KMS-11 (cell line): ENCODE results near the gene TAS2R1.

Experiments
- H2AFZ ChIP-seq: fragments of 200-600 bp; sonication (generic); 2 replicates; pipeline ENCODE4 v1.6.1; 2016; ENCODE audit warnings: antibody characterized with exemption, mixed run types, low read depth
- H3K27ac ChIP-seq: fragments of 200-600 bp; sonication (generic); 2 replicates; pipeline ENCODE4 v1.6.1; 2016; ENCODE audit warnings: mild to moderate bottlenecking, mixed run types
- H3K27me3 ChIP-seq: fragments of 200-600 bp; sonication (generic); 2 replicates; pipeline ENCODE4 v1.6.1; 2017; ENCODE audit warnings: mild to moderate bottlenecking, low read depth, mixed run types, moderate library complexity; ENCODE audit not compliant: insufficient read depth
- H3K36me3 ChIP-seq: fragments of 200-600 bp; sonication (generic); 2 replicates; pipeline ENCODE4 v1.6.1; 2017; ENCODE audit warnings: mild to moderate bottlenecking, mixed run types; ENCODE audit not compliant: insufficient read depth
- H3K4me1 ChIP-seq: fragments of 200-600 bp; sonication (generic); 2 replicates; pipeline ENCODE4 v1.6.1; 2016; ENCODE audit warnings: mild to moderate bottlenecking, low read depth, mixed run types; ENCODE audit not compliant: poor library complexity, severe bottlenecking
- H3K4me2 ChIP-seq: fragments of 200-600 bp; sonication (generic); 2 replicates; pipeline ENCODE4 v1.7.0; 2016; ENCODE audit warnings: mild to moderate bottlenecking, mixed run types
- H3K4me3 ChIP-seq: fragments of 200-600 bp; sonication (generic); IDR thresholded peaks from 2 replicates; pipeline ENCODE4 v1.6.1; 2017; ENCODE audit warnings: low read depth, low read length, mixed read lengths; ENCODE audit not compliant: insufficient read depth
- H3K79me2 ChIP-seq: fragments of 200-600 bp; sonication (generic); 2 replicates; pipeline ENCODE4 v1.6.1; 2016; ENCODE audit warnings: low read depth, mixed run types; ENCODE audit not compliant: insufficient read depth
- H3K9ac ChIP-seq: fragments of 200-600 bp; sonication (generic); 2 replicates; pipeline ENCODE4 v1.6.1; 2016; ENCODE audit warnings: mild to moderate bottlenecking, mixed run types
- H4K20me1 ChIP-seq: fragments of 200-600 bp; sonication (generic); 2 replicates; pipeline ENCODE4 v1.6.1; 2016; ENCODE audit warnings: mild to moderate bottlenecking, mixed run types; ENCODE audit not compliant: insufficient read depth
- TF ChIP-seq, protein P1 (sequence below): fragments of 200-600 bp; sonication (generic); conservative IDR thresholded peaks from 2 replicates; pipeline ENCODE4 v1.6.1; 2017; ENCODE audit warnings: low read depth, mild to moderate bottlenecking, antibody characterized with exemption, low read length, moderate library complexity, mixed read lengths

The TAS2R1 gene

DNA sequence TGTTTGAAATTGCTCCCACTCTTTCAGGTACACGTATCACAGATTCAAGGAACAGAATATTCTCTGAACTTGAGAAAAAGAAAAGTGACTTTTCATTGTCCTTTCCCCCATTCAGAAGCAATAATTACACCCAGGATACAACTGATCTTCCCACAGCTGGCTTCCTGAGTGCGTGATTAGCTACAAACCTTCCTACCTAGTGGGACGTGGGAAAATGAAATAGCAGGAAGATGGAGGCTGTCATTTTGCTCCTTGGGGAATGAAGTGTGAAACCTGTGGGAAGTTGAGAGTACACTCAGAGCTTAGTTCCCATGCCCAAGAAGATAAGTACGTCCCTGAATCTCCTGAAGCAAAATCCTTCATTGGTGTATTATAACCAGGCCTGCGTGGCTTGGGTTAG is 2.6 kb downstream of the TAS2R1 start:
- H3K27ac ChIP-seq, result no peak overlapping the region
- no peak overlapping the region for H3K9ac ChIP-seq

DNA sequence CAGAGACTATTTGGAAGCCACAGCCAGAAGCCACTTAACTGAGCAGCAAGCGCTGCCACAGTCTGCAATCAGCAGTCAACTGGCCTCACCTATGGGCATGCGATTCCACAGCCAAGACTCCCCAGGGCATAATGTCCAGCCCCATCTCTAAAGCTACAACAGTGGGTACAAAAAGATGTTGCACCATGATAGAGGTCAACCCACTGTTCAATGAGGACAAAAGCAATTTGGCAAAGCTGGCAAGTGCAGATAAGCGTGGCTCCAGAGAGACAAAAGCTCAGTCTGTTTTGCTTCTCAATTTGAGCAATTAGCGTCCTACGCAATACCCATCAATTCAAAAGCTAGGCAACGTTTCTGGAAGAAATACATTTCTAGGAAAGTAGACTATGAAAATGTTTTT is 3.2 kb downstream of the TAS2R1 start:
- H4K20me1 ChIP-seq, result no peaks in the 10 kb centered on the region
- H3K79me2 ChIP-seq, result no peaks in the 10 kb centered on the region
- H3K27ac ChIP-seq, result no peak overlapping the region
- no peaks in the 10 kb centered on the region for H3K4me1 ChIP-seq
- TF ChIP-seq, protein P1, sequence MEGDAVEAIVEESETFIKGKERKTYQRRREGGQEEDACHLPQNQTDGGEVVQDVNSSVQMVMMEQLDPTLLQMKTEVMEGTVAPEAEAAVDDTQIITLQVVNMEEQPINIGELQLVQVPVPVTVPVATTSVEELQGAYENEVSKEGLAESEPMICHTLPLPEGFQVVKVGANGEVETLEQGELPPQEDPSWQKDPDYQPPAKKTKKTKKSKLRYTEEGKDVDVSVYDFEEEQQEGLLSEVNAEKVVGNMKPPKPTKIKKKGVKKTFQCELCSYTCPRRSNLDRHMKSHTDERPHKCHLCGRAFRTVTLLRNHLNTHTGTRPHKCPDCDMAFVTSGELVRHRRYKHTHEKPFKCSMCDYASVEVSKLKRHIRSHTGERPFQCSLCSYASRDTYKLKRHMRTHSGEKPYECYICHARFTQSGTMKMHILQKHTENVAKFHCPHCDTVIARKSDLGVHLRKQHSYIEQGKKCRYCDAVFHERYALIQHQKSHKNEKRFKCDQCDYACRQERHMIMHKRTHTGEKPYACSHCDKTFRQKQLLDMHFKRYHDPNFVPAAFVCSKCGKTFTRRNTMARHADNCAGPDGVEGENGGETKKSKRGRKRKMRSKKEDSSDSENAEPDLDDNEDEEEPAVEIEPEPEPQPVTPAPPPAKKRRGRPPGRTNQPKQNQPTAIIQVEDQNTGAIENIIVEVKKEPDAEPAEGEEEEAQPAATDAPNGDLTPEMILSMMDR, result no peak
- no peaks in the 10 kb centered on the region for H3K27me3 ChIP-seq
- no peak overlapping the region for H2AFZ ChIP-seq
- H3K36me3 ChIP-seq, result no peaks in the 10 kb centered on the region
- H3K4me2 ChIP-seq, result no peak overlapping the region
- no peak overlapping the region for H3K4me3 ChIP-seq
- no peak overlapping the region for H3K9ac ChIP-seq

More for the DNA sequence above, 2.6 kb downstream of the TAS2R1 start:
- Histone ChIP-seq H2AFZ (no peak overlapping the region), H3K36me3 (no peaks in the 10 kb centered on the region), H3K27me3 (no peaks in the 10 kb centered on the region), H3K79me2 (no peaks in the 10 kb centered on the region), H3K4me2 (no peak overlapping the region), H4K20me1 (no peaks in the 10 kb centered on the region), H3K4me3 (no peak overlapping the region), H3K4me1 (no peaks in the 10 kb centered on the region)
- TF ChIP-seq, protein P1, result no peak

DNA sequence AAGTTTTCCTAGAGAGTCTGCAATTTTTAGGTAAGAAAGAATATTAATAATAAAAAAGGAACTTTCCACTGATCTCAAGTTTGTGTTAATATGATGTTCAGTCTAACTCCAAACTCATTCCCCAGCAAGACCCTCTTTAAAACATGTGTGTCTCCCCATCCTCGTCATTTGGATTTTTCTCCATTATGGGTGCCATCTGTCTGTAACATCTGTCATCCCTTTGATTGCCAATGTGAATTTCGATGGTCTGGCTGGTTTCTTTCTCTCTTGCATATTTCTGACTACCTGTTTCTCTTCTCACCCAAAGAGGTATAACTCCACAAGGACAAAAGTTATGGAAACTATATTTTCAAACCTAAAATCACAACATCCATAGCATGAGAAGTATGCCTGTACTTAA is 4.4 kb downstream of the TAS2R1 start:
- Histone ChIP-seq H3K27ac (no peak overlapping the region), H4K20me1 (no peaks in the 10 kb centered on the region), H3K27me3 (no peaks in the 10 kb centered on the region), H3K4me1 (no peaks in the 10 kb centered on the region), H3K9ac (no peak overlapping the region), H3K36me3 (no peaks in the 10 kb centered on the region), H3K4me2 (no peak overlapping the region), H3K4me3 (no peak overlapping the region), H3K79me2 (no peaks in the 10 kb centered on the region), H2AFZ (no peak overlapping the region)
- TF ChIP-seq, protein P1, result no peak

DNA sequence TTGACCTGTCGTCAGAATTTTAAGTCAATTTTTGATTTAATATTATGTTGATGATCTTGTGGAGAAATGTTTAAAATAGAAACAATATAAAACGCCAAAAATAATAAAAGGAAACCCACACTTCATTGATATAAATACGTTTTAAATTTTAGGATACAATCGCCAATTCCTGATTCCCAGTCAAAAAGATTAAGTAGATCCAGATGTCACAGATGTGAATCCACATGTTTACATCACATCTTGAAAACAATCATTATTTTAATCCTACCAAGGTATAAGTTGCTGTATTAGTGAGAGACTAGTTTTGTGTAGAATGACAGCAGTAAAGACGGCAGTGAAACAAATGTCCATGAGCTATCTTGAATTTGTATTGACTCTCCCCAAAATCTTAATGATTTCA is 4.9 kb downstream of the TAS2R1 start:
- H3K36me3 ChIP-seq, result no peaks in the 10 kb centered on the region
- no peaks in the 10 kb centered on the region for H4K20me1 ChIP-seq
- H3K27me3 ChIP-seq, result no peaks in the 10 kb centered on the region
- TF ChIP-seq, protein P1, result no peak
- no peak overlapping the region for H3K4me2 ChIP-seq
- no peak overlapping the region for H3K4me3 ChIP-seq
- H3K4me1 ChIP-seq, result no peaks in the 10 kb centered on the region
- H3K27ac ChIP-seq, result no peak overlapping the region
- no peak overlapping the region for H3K9ac ChIP-seq
- H3K79me2 ChIP-seq, result no peaks in the 10 kb centered on the region
- H2AFZ ChIP-seq, result no peak overlapping the region
